MM.1S (cell line): ENCODE measurements around the gene FGF4.

Experiments used
- CTCF ChIP-seq: fragments of 300-600 bp; sonication (generic); IDR thresholded peaks from 2 replicates; pipeline ENCODE4 v1.5.1; 2016; ENCODE audit warnings: antibody characterized with exemption, low read length, mixed read lengths
- EZH2 ChIP-seq: fragments of 300-600 bp; sonication (generic); optimal IDR thresholded peaks from 2 replicates; pipeline ENCODE3; 2017; ENCODE audit warnings: low read depth, mild to moderate bottlenecking, antibody characterized with exemption, low read length, mixed read lengths
- EZH2phosphoT487 ChIP-seq: fragments of 300-600 bp; sonication (generic); IDR thresholded peaks from 2 replicates; pipeline ENCODE4 v1.6.1; 2018; ENCODE audit warnings: antibody characterized with exemption, low read length

DNA sequence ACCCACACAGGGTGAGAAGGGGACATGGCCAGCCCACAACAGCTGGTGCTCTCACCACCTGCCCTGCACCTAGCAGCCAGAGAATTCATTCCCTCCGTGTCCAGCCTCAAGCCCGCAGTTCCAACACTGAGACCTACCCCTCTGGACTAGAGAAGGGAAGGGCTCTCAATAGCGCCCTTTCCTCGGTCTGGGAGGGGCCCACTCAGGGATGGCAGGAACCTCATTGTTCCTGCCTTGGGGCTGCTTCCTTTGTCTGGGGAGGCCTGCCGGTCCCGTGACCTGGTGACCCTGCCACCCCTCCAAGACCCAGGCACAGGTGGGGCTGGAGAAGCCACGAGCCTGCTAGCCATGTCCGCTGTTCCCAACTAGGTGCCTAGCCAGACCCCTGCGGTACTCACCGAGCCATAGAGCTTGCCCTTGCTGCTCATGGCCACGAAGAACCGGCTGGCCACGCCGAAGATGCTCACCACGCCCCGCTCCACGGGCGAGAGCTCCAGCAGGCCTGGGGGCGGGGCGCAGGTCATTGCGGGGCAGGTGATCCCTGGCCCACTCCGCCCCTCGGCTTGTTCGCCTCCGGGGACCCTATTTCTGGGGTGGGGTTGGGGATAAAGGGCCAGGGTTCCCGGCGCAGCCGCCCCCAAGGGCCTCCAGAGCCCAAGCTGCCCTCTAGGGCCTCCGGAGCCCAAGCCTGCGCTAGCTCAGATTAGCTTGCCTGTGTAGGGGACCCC is 1.4 kb downstream of the FGF4 start:
- no peak for TF ChIP-seq CTCF
- TF ChIP-seq EZH2 = no peak
- no peak for TF ChIP-seq EZH2phosphoT487
